Vagina (tissue), 2 donors: ENCODE data around the gene PCDHGA10.

Experiments used
- POLR2AphosphoS5 ChIP-seq, 2 donors: sonication (generic); formaldehyde crosslinking; IDR thresholded peaks; one replicate each; pipeline ENCODE4 v1.9.0; 2017; ENCODE audit warnings: antibody characterized with exemption in 2 of 2, mild to moderate bottlenecking in 2 of 2, low read depth in 1 of 2; ENCODE audit not compliant: insufficient read depth in 1 of 2
- TF ChIP-seq, protein P1 (sequence below), 3 experiments: fragments of 450-650 bp in 2 of 3; fragments of 200-600 bp in 1 of 3; sonication (generic) in 1 of 3; IDR thresholded peaks; one replicate each; pipeline ENCODE4 v1.5.1; 2017 to 2019; ENCODE audit warnings: antibody characterized with exemption in 3 of 3, mild to moderate bottlenecking in 2 of 3, moderate library complexity in 2 of 3

DNA sequence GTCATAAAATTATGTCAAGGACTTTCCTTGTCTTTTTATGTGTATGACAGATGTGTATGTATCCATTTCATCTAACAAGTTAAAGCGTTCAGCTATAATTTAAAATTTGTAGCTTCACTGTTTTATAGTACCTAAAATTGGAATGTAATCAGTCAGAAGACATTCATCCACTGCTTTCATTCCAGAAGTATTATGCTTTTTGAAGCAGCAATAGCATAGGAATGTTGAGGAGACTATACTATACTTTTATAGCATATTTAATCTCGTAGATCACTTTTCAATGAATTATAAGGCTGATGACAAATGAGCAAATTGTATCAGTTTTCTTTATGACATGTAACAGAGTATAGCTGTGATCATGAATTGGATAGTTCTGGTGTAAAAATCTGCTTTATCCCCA, 24.4 kb downstream of the PCDHGA10 start:
- TF ChIP-seq POLR2AphosphoS5 (IDR thresholded peaks at IDR 0.05; ENCODE audit: insufficient read depth in 1 of 2, low read depth in 1 of 2): no peak
- TF ChIP-seq, protein P1, sequence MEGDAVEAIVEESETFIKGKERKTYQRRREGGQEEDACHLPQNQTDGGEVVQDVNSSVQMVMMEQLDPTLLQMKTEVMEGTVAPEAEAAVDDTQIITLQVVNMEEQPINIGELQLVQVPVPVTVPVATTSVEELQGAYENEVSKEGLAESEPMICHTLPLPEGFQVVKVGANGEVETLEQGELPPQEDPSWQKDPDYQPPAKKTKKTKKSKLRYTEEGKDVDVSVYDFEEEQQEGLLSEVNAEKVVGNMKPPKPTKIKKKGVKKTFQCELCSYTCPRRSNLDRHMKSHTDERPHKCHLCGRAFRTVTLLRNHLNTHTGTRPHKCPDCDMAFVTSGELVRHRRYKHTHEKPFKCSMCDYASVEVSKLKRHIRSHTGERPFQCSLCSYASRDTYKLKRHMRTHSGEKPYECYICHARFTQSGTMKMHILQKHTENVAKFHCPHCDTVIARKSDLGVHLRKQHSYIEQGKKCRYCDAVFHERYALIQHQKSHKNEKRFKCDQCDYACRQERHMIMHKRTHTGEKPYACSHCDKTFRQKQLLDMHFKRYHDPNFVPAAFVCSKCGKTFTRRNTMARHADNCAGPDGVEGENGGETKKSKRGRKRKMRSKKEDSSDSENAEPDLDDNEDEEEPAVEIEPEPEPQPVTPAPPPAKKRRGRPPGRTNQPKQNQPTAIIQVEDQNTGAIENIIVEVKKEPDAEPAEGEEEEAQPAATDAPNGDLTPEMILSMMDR (IDR thresholded peaks at IDR 0.05): no peak
